HG02870 (cell line): Measurements from ENCODE around the gene KIF2A.

Experiments used
- ATAC-seq: cut with Tn5 transposase; IDR thresholded peaks from one replicate; pipeline ENCODE4 v1.9.1; 2021; ENCODE audit warnings: mild to moderate bottlenecking, moderate library complexity; ENCODE audit not compliant: unreplicated experiment

KIF2A gene

DNA sequence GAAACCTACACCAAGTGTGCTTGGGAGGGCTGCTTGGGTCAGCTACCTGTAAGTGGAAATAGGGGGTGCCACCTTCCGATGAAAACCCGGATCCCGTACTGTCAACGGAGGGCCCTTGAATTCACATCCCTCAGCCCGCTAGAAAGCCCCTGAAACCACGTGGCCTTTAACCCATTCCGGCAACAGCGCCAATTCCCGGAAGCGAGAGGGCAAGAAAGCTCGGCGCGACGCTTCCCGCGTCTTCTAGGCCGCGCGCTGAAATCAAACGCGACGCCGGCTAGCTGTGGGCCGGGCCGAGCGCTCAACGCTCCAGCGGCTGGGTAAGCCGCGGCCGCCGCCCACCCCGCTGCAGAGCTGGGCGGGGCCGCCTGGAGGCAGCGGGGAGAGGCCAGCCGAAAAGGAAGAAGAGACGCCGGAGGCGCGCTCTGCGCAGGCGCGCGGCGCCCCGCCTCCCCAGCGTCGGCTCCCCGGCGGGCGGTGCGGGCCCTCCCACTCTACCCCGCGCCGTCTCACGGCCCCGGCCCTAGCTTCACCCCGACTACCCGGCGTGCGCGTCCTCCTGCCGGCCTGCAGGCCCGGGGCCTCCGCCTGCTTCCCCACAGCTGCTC lies at the start of gene KIF2A:
KIF2A (plus strand) TSS at position 492 of the 608 bp plus-strand sequence. CDS start 267 bp downstream, outside the sequence.
- peak; percentile 84 for ATAC-seq

DNA sequence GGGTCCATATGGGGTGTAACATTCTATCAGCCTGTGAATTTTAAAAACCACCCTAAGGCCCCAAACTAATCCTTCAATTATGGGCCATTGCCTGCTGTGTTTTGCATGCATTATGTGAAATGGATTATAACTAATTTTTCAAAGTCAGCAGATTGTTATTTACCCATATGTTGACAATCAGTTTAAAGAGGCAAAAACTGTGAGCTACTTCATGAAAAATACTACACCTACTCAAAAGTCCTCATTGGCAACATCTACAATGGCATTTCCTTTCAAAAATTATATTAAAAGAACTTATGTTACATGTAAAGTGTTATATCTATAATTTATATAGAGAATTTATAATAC lies 49.0 kb upstream of the KIF2A start:
- no peak for ATAC-seq

DNA sequence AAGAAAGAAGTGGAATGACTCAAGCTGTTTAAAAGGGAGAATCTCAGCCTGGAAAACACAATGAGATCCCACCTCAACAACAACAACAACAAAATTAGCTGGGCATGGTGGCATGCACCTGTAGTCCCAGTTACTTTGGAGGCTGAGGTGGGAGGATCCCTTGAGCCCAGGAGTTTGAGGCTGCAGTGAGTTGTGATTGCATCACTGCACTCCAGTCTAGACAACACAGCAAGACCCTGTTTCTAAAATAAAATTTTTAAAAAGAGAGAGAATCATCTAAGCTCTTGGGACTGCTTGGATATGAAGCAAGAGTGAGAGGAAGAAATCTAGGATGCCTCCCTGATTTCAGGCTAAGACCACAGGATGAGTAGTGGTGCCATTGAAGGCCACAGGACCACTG lies 47.4 kb upstream of the KIF2A start:
- ATAC-seq = no peak

DNA sequence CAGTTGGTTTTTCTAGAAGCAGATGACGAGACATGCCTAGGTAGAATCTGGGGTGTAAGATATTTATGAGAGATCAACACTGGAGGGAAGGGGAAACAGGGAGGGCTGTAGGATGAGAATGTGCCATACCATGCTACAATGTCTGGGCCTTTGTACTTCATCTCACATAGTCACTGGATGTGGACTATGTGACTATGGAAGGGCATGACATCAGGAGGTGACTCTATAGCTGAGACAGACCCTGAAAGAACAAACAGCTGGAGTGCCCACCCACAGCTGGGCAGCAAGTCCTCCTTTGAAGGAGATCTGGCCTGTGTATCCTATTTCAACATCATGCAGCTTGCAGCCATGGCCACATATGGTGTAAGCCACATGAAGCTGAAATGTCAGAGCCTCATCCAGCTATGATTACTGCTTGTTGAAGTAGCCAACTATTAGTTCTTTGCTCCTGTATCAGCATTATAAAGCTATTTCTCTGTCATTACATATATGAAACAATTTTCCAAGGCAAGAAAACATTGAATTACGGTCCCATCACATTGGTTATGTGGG lies 46.2 kb upstream of the KIF2A start:
- ATAC-seq = no peak

DNA sequence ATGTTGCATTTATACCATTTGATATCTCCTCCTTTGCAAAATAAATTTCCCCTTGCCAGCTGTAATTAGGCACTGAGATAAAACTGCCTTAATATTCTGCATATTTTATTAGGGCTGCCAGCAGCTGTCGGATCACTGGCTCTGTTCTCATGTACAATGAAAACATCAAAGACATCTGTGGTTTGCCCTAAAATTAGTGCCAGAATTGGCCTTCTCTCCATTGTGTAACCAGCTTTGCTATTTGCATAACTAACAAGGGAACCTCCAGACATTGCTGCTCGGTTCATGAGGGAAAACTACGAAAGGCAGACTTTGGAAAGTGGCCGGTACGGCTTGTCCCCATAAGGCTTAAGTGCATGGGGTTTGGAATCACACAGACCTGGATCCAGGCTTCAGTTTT lies 45.5 kb upstream of the KIF2A start:
- ATAC-seq = no peak

DNA sequence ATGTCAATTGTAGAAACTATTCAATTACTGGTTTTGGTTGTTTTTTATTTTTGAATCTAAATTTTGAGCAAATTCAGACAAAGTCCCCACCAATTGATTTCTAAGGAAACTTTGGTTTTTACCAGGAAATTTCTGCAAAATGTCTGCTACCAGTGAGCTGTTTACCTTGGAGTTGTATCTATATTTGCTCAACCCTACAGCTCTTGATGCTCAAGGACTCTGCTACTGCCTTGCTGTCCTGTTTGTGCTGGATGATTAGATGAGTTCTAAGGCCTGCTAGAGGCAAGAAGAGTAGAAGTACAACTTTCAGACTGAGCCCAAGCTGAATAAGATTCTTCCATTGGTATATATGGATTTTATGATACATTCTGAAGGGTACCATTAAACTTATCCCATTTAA lies 42.6 kb upstream of the KIF2A start:
- ATAC-seq = no peak

DNA sequence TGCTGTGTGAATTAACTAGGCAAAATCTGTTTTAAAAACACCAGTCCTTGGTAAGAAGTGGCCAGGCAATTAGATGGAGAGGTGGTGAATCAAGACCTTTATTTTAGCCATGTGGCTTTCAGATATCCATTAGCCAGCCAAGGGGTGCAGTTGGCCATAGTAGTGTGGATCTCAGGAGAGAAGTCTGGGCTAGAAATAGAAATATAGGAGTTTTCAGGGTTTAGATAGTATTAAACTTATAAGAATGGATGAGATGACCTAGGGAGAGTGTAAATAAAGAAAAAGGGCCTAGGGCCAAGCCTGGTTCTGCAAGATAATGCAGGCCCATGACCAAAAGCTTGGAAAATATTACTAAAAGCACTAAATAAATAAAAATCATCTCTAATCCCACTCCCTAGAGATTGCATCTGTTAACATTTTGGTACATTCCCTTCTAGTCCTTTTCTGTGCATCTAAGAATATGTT lies 40.3 kb upstream of the KIF2A start:
- ATAC-seq = no peak

DNA sequence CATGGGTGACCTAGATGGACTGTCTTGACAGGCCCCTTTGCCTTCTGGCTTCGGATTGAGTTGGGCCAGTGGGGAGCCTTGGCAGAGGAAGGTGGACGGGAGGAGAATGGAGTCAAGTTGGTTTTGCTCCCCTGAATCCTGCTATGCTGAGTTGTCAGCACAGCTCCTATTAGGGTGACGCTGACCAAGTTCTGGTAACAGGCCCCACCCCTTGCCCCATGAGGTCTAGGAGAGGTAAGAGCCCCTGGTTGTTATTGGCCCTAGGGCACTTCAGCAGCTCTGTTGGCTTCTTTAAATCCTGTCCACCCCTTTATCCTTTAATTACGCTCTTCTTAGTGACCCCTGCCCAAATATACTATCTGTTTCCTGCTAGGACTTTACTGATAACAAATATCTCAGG lies 39.4 kb upstream of the KIF2A start:
- no peak for ATAC-seq

DNA sequence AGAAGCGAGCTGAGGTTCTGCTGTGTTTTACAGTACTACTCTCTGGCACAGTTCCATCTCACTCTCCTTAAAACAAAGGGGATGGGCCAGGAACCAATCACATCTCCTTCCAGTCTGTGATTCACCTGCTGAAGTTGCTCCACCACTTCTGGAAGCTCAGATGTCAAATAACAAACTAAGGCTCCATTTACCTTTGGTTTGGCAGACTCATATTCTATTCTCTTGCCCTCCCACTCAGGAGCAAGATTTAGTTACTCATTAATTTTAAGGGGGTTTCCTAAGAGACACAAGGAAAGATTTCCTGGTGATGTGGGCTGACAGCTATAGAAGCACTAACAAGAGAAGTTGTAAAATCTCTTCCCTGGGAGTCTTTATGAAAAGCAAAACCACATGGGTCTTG lies 37.8 kb upstream of the KIF2A start:
- peak; percentile 55 for ATAC-seq

DNA sequence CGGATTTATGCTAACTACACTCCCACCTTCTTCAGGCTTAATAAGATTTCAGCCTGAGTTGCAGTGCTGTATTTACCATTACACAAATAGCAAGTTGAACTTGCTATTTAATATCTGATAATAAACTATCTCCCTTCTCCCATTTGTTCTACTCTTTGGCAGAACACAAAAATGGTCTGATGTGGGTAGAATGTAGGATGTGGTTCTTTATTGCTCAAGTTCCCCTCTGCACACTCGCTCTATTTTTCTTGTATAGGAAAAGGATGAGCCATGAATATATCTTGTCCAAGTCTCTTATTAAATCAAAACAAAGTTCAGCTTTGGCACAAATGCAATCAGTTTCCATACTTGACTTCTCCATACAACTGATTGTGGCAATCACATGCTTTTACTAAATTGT lies 37.2 kb upstream of the KIF2A start:
- ATAC-seq = peak; percentile 6

DNA sequence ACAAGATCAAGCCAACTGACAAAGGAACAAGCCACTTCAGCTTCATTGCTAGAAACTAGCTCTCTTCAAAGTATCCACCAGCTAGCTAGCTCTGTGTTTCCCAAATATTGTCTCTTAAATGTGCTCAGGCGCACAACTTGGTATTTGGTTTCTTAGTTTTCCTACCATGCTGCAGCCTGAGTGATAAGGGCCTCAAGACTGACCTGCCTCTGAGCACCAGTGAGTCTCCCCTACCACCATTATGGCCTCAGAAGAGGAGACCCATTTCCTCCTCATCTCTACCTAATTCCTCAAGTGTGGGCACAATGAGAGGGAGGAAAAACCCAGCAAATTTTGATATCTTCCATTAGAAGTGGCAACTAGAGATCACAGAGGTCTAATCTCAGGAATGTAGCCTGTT lies 34.6 kb upstream of the KIF2A start:
- no peak for ATAC-seq

DNA sequence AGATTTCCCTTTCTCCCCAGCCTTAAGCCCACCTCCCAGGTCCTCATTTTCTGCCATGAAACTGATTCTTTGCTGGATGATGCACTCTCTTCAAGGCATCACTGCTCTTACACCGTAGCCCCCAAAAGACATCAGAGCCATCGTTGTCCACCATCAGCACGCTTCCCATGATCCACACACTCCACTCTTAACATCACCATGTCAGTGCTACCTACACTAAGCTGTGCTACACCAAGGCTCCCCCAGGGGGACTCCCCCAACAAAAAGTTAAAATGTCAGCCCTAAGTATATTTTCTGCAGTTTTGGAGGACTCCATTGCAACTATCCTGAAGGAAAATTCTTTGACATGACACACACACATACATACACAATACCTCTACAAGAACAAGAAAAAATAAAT lies 34.1 kb upstream of the KIF2A start:
- ATAC-seq = no peak

DNA sequence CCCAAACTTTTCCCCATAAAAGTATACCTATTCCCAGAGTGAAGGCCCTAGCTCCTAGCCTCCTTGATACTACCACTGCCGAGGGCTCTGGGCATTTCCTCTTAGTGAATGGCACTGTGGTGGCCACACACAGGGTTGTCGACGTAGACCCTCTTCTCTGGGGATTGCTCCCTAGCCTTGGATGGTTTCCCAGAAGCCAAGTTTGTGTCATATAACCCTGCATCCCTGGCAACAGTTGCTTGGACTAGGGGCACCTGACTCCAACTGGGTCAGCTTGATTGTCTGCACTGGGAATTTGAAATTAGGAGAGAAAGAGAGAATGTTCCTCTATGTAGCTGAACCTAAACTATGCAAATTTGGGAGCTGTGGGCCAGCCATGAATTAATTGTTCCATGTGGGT lies 32.3 kb upstream of the KIF2A start:
- ATAC-seq = no peak

DNA sequence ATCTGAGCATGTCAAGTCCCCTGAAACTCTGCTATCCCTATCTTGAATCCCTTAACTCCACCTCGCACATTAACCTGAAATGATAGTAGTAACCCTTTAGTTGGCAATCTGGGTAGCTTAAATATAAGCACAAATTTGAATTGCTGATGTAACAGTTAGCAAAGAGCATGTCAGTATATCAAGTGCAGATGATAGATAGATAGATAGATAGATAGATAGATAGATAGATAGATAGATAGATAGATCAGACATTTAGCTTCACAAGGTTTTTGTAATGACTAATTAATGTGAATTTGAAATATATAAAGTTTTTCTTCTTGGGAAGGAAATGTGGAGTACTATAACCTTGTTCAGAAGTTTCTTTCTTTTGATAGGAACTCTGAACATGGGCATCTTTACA lies 30.4 kb upstream of the KIF2A start:
- no peak for ATAC-seq

DNA sequence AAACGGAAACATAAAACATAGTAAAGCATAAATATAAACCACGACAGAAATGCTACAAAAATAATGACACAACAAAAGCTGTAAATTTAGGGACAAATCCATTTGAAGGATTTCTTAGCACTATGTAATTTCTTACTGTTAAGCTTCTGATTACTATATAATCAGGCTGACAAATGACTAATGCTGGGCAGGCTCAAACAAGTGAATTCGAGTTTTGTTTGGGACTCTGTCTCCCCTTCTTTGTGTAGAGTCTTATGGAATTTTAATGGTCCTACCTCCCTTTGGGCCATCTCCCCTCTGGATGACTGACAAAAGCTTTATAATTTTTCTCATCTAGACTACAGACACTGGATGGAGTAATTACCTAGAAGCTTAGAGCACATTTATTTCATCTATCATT lies 24.6 kb upstream of the KIF2A start:
- ATAC-seq = no peak

DNA sequence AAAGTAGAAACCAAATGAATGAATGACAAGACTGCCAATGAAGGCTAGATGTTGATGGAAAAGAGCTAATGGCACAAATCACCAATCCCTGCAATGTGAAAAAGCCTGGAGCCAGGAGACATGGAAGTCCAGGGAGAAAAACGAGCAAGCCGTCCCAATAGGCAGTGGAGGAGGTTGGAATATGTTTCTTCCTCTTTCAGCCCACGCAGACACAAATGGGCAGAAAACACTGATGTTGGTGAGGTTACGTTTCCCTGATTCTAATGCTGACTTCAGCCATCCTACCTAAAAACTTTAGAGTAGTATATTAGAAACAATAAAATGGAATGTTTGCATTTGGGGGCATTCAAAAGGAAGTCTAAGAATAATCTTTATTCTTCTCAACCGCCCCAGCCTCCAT lies 23.9 kb upstream of the KIF2A start:
- ATAC-seq = no peak

DNA sequence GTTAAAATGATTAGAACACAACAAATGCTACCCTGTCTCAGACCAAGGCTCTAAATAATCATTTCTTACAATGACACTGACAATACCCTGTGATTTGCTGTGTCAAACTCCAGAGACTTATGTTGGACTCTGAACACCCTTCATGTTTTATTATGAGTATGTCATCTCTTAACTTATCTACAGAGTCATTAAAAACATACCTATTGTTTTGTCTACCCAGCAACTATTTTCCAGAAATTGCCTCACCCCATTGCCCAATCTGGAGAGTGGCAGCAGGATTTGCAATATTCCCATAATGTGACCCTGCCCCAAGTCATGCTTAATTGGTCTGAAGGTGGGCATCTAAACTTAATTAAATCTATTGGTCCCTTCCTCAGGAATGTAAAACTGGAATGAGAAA lies 23.0 kb upstream of the KIF2A start:
- ATAC-seq = no peak

DNA sequence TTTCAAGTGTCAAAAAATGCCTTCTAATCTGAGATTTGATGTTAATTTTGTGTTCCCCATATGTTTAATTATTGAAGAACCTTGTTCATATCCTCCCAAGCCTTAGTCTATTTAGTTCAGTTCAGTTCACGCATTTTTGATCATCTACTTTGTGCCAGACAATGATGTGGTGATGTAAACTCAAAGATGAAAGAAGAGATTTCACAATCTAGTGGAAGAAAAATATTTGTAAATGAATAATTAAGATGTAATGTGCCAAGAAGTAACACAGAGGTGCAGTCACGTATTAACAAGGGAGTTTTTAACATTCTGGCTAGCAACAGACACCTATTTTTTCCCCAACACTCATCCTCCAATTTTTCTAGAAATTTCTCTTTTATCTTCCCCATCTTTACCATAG lies 22.1 kb upstream of the KIF2A start:
- no peak for ATAC-seq

DNA sequence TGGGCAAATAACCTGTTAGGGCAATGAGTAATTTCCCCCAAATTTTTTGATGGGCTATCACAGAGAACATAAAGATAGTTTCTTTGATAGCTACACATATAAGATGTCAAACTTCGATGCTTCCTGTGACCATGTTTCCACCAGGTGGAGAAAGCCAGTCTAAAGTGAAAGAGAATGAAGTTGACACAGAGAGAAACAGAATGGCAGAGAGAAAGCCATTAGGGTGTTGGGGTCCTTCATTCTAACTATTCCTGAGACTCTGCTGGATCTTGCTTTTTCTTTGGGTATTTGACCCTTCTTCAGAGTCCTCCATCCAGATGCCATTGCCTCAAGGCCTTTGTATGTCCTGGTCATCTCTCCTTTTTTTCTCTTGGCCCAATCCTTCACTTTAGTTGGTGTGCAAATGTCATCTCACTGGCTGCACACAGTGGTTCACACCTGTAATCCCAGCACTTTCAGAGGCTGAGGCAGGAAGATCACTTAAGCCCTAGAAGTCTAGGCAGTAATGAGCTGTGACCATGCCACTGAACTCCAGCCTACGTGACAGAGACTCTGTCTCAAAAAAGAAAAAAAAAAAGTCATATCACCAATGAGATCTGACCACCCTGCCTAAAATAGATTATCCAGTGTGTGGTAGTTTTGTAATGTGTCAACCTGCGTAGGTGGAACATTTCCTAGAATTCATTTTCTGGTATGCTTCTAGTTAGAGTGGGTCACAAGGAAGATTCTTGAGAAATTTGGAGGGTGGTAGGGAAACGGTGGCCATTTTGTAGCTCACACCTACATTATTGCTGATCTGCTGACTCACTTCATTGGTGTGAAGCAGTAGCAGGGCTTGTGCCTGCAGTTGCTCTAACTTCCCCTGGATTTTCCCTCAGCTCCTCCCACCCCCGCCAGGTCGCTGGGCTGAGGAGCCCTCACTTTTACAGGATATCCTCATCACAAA lies 20.8 kb upstream of the KIF2A start:
- ATAC-seq = peak; percentile 78

DNA sequence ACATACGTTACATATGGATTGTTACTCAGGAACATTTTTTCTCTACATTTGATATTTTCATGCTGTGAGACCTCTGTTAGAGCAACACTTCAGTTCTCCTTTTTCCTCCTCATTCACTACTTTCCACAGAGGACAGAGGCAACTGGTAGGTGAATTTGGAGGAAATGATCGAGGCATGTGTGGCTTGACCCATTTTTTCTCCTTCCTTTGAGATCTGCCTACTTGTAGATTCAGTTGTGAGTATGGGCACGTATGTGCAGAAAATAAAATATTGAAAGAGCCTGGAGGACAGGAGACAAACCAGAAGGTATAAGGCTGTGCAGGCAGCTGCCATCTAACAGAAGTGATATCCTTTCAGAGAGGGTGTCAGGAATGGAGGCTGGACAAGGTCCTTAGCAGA lies 19.2 kb upstream of the KIF2A start:
- ATAC-seq = no peak

DNA sequence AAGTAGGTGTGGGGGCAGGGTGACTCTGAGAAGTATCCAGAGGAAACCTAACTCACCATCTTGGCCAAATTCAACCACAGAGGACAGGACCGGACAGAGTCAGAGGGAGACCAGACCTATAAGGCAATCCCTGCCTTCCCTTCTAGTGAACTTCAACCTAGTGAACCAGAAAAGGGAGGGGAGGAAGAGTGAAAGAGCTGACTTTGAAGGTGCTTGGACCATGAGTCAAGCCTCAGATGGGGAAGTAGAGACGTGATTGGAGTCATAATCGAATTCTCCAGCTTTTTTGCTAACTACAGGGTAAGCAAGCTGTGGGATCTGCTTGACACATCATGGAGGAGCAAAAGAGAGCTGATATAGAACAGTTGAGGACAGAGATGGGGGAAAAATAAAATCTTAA lies 18.8 kb upstream of the KIF2A start:
- no peak for ATAC-seq

DNA sequence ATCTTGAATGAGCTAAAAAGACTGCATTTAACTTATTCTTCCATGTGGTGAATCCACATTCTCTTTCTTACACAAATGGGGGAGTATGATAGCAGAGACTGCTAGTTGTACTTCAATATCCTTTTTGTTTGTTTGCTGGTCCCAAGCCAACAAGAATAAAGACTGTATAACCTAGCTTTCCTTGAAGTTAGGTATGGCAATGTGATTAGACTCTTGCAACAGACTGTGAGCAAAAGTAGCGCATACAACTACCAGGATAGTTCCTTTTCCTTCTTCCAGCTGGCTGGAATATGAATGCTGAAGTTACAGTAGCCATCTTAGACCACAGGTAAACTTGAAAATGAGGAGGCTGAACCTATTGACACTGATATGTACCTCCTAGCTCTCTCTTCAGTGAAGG lies 17.9 kb upstream of the KIF2A start:
- no peak for ATAC-seq
